GM23338 (cell line): ENCODE measurements around the gene DPH6.

Source experiments
- CREB1 ChIP-seq: fragments of 250-450 bp; sonication (Bioruptor Pico); IDR thresholded peaks from 2 replicates; pipeline ENCODE4 v1.5.0; 2020; ENCODE audit warnings: low read depth, mild to moderate bottlenecking, moderate library complexity
- CTCF ChIP-seq, 2 experiments: fragments of 200-600 bp in 1 of 2; sonication (generic) in 1 of 2; conservative IDR thresholded peaks; 2 replicates each; pipeline versions ENCODE4 v1.5.1 to v1.6.1; 2016 to 2017; ENCODE audit warnings: antibody characterized with exemption in 2 of 2, low read depth in 2 of 2, mild to moderate bottlenecking in 2 of 2, moderate library complexity in 1 of 2
- ETS1 ChIP-seq: IDR thresholded peaks from 2 replicates; pipeline ENCODE4 v1.6.1; 2016; ENCODE audit warnings: antibody characterized with exemption
- EZH2 ChIP-seq: fragments of 200-600 bp; sonication (generic); IDR thresholded peaks from one replicate; pipeline ENCODE4 v1.8.0; 2017; ENCODE audit warnings: antibody characterized with exemption, mild to moderate bottlenecking, low read depth; ENCODE audit not compliant: unreplicated experiment
- EZH2phosphoT487 ChIP-seq: fragments of 200-600 bp; sonication (generic); IDR thresholded peaks from one replicate; pipeline ENCODE4 v1.8.1; 2018; ENCODE audit warnings: antibody characterized with exemption; ENCODE audit not compliant: unreplicated experiment
- POLR2AphosphoS5 ChIP-seq: IDR thresholded peaks from 2 replicates; pipeline ENCODE4 v1.6.1; 2016; ENCODE audit warnings: antibody characterized with exemption, low read depth
- REST ChIP-seq: IDR thresholded peaks from one replicate; pipeline ENCODE4 v1.6.1; 2018; ENCODE audit warnings: antibody characterized with exemption; ENCODE audit not compliant: unreplicated experiment
- STAT1 ChIP-seq: IDR thresholded peaks from one replicate; pipeline ENCODE4 v1.6.1; 2016; ENCODE audit warnings: antibody characterized with exemption; ENCODE audit not compliant: unreplicated experiment
- ZNF114 ChIP-seq: fragments of 250-450 bp; sonication (Bioruptor Pico); IDR thresholded peaks from 2 replicates; pipeline ENCODE4 v1.5.0; 2020; ENCODE audit warnings: mild to moderate bottlenecking, moderate library complexity

GRCh38 chr15:35545316-35545823, 595 bp downstream of the DPH6 start:
- TF ChIP-seq ETS1: no peak
- TF ChIP-seq CREB1 (CRISPR knock-in tag): no peak
- TF ChIP-seq EZH2: no peak
- TF ChIP-seq CTCF (conservative IDR thresholded peaks at IDR 0.05; ENCODE audit: low read depth in 2 of 2): no peak
- TF ChIP-seq POLR2AphosphoS5: no peak
- no peak for TF ChIP-seq STAT1
- TF ChIP-seq EZH2phosphoT487: no peak
- TF ChIP-seq REST: no peak
- no peak for TF ChIP-seq ZNF114 (CRISPR knock-in tag)
